ENCODE results near the gene REEP3.

Gene REEP3

DNA sequence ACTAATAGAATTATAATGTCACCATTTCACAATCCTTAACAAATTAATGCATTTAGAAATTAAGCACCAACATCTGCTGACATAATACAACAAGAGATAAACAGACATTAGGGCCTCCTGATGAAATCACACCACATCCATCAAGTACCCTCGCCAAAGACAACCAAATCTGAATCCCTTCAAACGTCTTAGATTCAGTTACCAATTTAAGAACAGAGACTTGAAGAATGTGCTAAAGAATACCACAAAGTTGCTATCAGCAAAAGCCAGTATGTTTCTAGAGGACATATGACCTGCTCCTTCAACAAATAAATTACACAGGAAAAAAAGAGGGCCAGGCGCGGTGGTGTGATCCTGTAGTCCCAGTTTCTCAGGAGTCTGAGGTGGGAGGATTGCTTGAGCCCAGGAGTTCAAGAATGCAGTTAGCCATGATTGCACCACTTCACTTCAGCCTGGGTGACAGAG, 144.5 kb downstream of the REEP3 start (continued):
- TF ChIP-seq IKZF3 (tag by site-specific recombination; IDR thresholded peaks at IDR 0.05) = no peak
- no peak for TF ChIP-seq ZNF707 (tag by site-specific recombination; IDR thresholded peaks at IDR 0.05)
- no peak for TF ChIP-seq ZNF561 (tag by site-specific recombination; IDR thresholded peaks at IDR 0.05; ENCODE audit: borderline replicate concordance)
- TF ChIP-seq ZNF280D (tag by site-specific recombination; IDR thresholded peaks at IDR 0.05) = no peak
- TF ChIP-seq TRIM28 (IDR thresholded peaks at IDR 0.05; ENCODE audit: borderline replicate concordance, low read length) = no peak
- TF ChIP-seq SP7 (tag by site-specific recombination; IDR thresholded peaks at IDR 0.05) = no peak

DNA sequence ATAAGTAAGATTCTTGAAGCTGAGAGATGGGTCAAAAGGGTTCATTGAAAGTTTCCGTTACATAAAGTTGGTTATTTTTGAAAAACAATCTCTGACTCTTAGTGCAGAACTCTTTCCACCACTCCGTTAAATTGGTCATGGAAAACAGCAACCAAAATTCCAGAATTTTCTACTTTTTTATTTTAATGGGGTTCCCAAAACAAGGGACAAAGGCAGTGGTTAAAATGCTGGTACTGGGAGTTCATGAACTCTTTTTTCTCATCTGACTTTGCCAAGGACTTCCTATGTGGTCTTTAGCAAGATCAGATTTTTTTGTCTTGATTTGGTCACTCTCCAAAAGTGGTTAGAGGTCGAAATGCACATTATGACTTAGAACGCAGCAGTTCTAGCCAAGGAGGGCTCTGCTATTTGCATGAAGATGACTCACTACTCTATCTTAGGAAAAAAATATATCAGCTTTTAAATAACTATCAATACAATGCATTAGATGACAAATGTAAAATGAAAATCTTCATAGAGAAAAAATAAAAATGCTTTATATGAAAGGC, 145.7 kb downstream of the REEP3 start:
- H3K4me3 ChIP-seq (ENCODE audit: low read depth, low read length) = no peak overlapping the region
- H3K4me1 ChIP-seq (ENCODE audit: control insufficient read depth, insufficient read depth, low read length) = peaks cover 11% of the 10 kb centered on the region
- no peaks in the 10 kb centered on the region for H3K9me3 ChIP-seq (ENCODE audit: control insufficient read depth, insufficient read depth, low read depth, low read length)
- H3K36me3 ChIP-seq (ENCODE audit: control insufficient read depth in 2 of 2, insufficient read depth in 1 of 2, low read length in 2 of 2) = no peaks in the 10 kb centered on the region
- H3K27ac ChIP-seq (ENCODE audit: extremely low read depth, low read depth, low read length) = no peak overlapping the region
- POLR2A ChIA-PET = no interaction called here
- no peak for TF ChIP-seq REST (tag by site-specific recombination; IDR thresholded peaks at IDR 0.05)
- TF ChIP-seq ZSCAN4 (tag by site-specific recombination; IDR thresholded peaks at IDR 0.05) = no peak
- no peak for TF ChIP-seq YY1 (tag by site-specific recombination; IDR thresholded peaks at IDR 0.05)
- no peak for TF ChIP-seq OSR2 (tag by site-specific recombination; IDR thresholded peaks at IDR 0.05)
- TF ChIP-seq ZNF701 (tag by site-specific recombination; IDR thresholded peaks at IDR 0.05) = no peak
- TF ChIP-seq ZXDB (tag by site-specific recombination; IDR thresholded peaks at IDR 0.05) = no peak
- TF ChIP-seq ZNF274 (IDR thresholded peaks at IDR 0.05; ENCODE audit: low read length) = no peak
- no peak for TF ChIP-seq ZNF274 (tag by site-specific recombination; IDR thresholded peaks at IDR 0.05; ENCODE audit: borderline replicate concordance)
- TF ChIP-seq REPIN1 (tag by site-specific recombination; IDR thresholded peaks at IDR 0.05; ENCODE audit: low read depth) = no peak
- TF ChIP-seq ZNF10 (tag by site-specific recombination; IDR thresholded peaks at IDR 0.05) = no peak
- no peak for TF ChIP-seq GLIS1 (tag by site-specific recombination; IDR thresholded peaks at IDR 0.05)
- no peak for TF ChIP-seq ZNF48 (tag by site-specific recombination; IDR thresholded peaks at IDR 0.05)
- CTCF ChIA-PET = interaction anchor here (0.6 to 1.5 kb wide), 2 partner anchors 15 to 85 kb away, joined by 3 read pairs; no protein-coding TSS in a partner anchor
